ENCODE results near the gene PRIM2.
A peak's percentile ranks its signal among the peaks of the same experiment; 100 is the strongest.
"Not testable (repeated sequence)": the region's sequence is repeated elsewhere in the genome, so short reads cannot be mapped to it uniquely, and the experiment has no call there.

- TF ChIP-seq CTCF (conservative IDR thresholded peaks at IDR 0.05 in 1 of 2, IDR thresholded peaks at IDR 0.05 in 1 of 2; ENCODE audit: low read depth in 1 of 2, low read length in 2 of 2), result peak in 1 of 2 donors; percentile 17
- not testable (repeated sequence) for TF ChIP-seq EZH2 (IDR thresholded peaks at IDR 0.05; ENCODE audit: low read length, missing control alignments)
These were observed 35.2 kb downstream of the PRIM2 start for GRCh38 chr6:57352596-57352995.

Measured in fibroblast of lung (primary cell).